ENCODE data around the gene CELF4.

Gene CELF4

GRCh38 chr18:37274309-37275236 is 291.0 kb downstream of the CELF4 start:
- no peak for DNase-seq

DNA sequence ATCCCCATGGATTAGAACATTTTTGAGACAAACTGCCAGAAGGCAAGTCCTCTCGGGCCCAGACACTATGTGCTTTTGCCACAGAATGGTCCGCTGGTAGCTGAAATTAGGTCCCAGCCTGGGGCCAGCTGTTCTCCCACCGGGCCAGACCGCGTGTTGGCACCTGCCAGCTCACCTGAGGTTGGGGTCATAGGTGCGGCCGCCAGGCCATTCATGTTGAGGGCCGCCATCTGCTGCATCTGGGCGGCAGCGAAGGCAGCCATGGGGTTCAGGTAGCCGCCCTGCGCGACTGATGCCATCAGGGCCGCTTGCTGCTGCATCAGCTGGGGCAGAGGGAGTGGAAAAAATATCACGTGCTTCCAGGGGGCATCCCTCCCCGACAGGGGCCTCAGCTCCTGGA is 292.8 kb downstream of the CELF4 start:
- DNase-seq, result no peak

DNA sequence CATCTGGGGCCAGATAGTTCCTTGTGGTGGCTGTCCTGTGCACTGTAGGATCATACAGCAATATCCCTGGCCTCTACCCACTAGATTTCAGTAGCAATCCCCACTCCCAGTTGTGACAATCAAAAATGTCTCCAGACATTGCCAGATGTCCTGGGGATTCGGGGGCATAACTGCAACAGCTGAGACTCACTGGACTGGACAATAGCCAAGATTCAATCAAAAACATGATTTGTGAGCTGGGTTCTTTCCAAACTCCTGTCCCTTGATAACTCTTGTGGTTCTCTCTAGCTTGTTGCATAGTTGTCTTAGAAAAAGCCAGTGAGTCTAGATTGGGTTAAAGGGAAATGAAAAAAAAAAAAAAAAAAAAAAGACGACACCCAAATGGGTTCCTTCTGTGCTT is 293.4 kb downstream of the CELF4 start:
- no peak for DNase-seq

- no peak for DNase-seq
Observed at GRCh38 chr18:37270666-37271052, 294.9 kb downstream of the CELF4 start.

- no peak for DNase-seq
Observed at GRCh38 chr18:37270038-37270665, 295.4 kb downstream of the CELF4 start.

GRCh38 chr18:37266290-37266689 is 299.3 kb downstream of the CELF4 start:
- no peak for DNase-seq

GRCh38 chr18:37265382-37265781 is 300.2 kb downstream of the CELF4 start:
- no peak for DNase-seq

DNA sequence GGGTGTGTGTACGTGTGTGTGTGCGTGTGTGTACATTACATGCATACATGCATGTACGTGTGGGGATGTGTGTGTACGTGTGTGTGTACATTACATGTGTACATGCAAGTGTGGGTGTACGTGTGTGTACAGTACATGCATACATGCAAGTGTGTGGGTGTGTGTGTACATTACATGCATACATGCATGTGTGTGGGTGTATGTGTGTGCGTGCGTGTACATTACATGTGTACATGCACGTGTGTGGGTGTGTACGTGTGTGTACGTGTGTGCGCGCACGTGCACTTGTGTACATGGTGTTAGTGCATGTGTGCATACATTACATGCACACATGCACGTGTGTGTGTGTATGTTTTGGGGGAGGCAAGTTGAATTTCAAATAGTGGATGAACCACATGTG is 300.6 kb downstream of the CELF4 start:
- DNase-seq, result no peak

DNA sequence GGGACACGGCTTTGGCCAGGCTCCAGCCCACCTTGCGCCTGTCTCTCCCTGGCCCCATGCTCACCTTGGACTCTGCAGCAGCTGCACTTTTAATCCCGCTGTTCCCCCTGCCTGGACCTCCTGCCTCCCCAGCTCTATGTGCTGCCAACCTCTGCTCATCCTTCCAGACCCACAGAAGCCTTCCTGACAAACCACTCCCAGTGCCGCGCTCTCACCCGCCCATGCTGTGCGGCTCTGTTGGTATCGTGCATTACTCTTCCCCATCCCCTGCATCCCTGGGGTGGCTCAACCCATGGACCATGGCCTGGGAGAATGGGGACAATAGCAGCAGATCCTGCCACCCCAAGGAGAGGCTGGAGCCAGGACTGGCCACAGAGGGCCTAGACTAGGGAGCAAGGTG is 303.6 kb downstream of the CELF4 start:
- DNase-seq, result no peak

DNA sequence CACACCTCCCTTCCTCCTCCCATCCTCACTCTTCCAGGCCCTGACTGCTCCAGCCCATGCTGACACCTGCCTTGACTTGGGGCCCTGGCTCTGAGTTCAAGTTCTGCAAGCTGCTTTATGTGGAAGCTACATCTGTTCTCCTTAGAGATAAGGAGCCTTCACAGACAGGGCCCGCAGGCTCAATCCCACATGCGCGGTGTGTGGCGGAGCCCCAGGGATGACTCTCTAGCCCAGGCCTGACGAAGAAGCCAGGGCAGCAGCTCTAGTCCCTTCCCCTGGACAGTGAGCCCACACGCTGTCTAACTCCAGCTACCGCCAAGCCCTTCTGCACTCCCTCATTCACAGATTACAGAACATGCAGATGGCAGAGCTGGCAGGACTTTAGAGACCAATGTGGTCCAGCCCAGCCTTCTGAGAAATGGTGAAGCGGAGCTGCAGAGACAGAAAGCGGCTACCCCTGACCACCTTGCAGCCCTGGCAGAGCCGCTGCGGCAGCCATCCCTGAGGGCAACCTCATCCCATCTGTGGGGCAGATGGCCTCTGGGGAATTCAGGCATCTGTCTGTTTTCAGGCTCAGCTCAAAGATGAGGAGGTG is 304.3 kb downstream of the CELF4 start:
- no peak for DNase-seq

DNA sequence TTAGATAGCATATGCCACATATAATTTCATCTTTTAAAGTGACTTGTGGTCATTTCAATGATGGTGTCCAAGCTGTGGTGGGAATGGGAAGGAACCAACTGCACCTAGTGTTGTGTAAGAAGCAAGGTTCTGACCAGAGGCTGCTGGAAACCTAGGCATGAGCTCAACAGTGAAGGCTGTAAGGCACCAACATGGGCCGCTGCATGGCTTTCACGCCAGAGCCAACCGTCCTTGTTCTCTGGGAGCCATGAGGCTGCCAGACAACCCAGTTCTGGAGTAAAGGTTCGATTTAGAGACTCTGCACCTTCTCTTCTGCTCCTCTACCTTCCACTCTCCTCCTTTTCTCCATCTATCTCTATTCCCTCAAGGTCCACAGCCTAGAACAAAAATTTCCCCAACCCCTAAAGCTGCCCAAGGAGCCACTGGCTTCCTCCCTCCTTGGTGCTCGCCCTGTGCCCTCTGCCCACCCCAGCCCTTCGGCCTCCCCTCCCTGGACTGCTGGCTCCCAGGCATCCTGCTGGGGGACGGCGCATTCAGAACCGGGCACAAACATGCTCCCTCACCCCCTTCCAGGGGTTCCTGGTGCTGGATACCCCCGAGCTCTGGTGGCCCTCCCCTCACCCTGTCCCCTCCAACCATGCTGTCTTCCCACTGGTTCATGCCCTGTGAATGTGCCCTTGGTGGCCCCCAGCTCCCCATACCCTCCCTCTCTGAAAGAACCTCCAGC is 305.1 kb downstream of the CELF4 start:
- no peak for DNase-seq

GRCh38 chr18:37259711-37260110 is 305.9 kb downstream of the CELF4 start:
- no peak for DNase-seq

- DNase-seq, result no peak
Observed at GRCh38 chr18:37258819-37259218, 306.8 kb downstream of the CELF4 start.

- no peak for DNase-seq
Observed at GRCh38 chr18:37258131-37258530, 307.5 kb downstream of the CELF4 start.

DNA sequence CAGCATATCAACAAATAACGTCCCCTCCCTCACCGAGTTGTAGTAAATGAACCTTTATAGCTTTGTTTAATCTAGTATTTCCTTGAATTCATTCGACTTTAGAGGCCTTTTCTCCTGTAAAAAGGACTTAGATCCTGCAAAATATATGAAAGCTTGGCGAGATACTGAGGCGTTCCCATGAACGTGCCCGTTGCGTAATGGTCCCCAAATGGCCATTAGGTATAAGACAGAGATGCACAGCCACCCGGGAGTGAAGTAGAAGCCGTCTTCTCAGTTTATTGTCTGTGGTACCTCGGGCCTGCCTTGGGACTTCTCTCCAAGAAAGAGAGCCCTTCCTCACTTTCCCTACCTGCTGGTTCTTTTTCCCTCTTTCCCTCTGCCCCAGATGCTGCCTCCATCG is 310.6 kb downstream of the CELF4 start:
- no peak for DNase-seq

GRCh38 chr18:37254236-37254754 is 311.3 kb downstream of the CELF4 start:
- DNase-seq, result no peak

GRCh38 chr18:37253394-37254235 is 312.0 kb downstream of the CELF4 start:
- peak in 1 of 2 experiments; percentile 8 for DNase-seq

GRCh38 chr18:37252854-37253393 is 312.7 kb downstream of the CELF4 start:
- DNase-seq, result no peak

DNA sequence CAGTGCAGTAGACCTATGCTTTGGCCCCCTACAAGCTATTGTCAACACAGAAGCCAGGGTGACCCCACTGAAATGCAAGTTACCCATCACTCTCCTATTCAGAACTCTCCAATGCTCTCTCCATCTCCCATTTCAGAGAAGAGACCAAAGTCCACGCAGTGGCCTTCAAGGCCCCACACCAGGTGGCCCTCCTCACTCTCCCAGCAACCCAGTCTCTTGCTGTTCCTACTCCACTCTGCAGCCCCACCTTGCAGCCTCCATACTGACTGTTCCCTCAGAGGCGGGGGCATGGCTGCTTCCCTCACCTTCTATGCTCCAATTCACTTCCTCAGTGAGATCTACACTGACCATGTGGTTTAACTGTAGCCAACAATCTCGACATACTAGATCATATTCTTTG is 313.3 kb downstream of the CELF4 start:
- DNase-seq, result no peak

DNA sequence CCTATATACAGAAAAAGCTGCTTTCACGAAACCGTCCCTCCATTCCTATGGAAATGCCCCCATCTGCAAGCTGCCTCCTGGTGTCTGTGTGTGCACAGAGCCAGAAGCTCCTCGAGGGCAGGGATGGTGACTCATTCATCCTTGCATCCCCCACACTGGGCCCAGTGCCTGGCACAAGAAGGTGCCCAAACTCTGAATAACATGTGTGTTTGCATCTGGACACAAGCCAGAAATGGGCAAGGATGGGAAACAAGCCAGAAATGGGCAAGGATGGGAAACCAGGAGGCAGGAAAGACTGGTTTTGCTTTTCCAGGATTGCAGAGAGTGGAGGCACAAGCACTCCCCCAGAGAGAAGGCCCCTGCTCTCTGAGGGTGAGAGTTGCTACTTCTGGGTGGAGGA is 313.9 kb downstream of the CELF4 start:
- no peak for DNase-seq

DNA sequence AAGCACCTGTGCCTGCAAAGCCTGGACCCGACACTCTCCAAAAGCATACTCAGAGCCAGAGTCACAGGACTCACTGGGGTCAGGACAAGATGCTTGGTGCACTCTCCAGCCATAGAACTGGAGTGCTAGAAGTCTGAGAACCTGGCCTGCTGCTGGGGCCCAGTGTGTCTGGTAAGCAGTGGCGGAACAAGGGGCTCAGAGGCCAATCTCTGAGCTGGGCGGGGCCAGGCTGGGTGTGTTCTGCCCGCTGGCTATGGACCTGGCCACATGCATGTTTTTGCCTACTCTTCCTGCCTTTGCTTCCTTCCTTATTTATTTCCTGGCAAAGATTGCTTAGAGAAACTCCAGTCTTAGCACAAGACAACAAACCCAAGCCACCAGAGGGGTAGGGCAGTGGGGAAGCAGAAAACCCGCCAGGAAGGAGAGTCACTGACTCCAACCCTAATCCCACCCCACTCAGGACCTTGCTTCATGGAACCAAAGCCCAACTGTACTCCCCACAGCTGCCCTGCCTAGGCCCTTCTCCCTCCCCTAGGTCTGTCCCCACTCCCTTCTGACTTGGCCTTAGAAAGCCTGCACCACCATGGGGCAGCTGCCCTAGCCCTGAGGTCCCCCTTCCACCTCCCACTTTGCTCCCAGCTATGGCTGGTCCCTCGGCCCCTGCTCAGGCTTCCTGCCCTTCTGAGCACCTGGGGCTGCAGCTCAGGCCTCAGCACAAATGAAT is 315.5 kb downstream of the CELF4 start:
- DNase-seq, result no peak
